ENCODE results near the gene RELB. TPM values are rescaled to one million over a fixed set of nuclear protein-coding genes. Genes with fewer than 3 reads are reported as not detected.
A peak's percentile ranks its signal among the peaks of the same experiment; 100 is the strongest.

The RELB gene
- total RNA-seq, 1 experiment from 2014 or later: 11.9 TPM

GRCh38 chr19:45021971-45022370 is 20.7 kb downstream of the RELB start:
- Histone ChIP-seq H3K36me3 (ENCODE audit: insufficient read depth, low read length, poor library complexity, severe bottlenecking) (no peaks in the 10 kb centered on the region), H3K9me3 (ENCODE audit: low read depth, low read length, poor library complexity, severe bottlenecking) (no peaks in the 10 kb centered on the region), H3K27ac (ENCODE audit: low read depth, low read length, poor library complexity, severe bottlenecking) (no peak overlapping the region), H3K27me3 (replicated peaks; ENCODE audit: insufficient read depth, low read depth, low read length, poor library complexity) (no peaks in the 10 kb centered on the region), H3K4me1 (ENCODE audit: insufficient read depth, low read length, poor library complexity, severe bottlenecking) (no peaks in the 10 kb centered on the region), H3K4me3 (ENCODE audit: low read depth, low read length, poor library complexity, severe bottlenecking) (no peak overlapping the region)
- no peak for DNase-seq (ENCODE audit: low spot score)
- intact Hi-C loops (cut with micrococcal nuclease; ENCODE audit: unreplicated experiment): no loop called here
- ChIA-PET POLR2A (ENCODE audit: low non-redundant PET) (interaction anchor here (0.8 kb wide), 1 partner anchor 43 kb away, joined by 5 read pairs; no protein-coding TSS in a partner anchor), CTCF (no interaction called here)
- no TSS peak for BruUV-seq (replicated peaks)
- TF ChIP-seq CTCF (conservative IDR thresholded peaks at IDR 0.05; ENCODE audit: low read depth, low read length) (no peak), EZH2 (IDR thresholded peaks at IDR 0.05; ENCODE audit: borderline replicate concordance, low read depth, low read length, poor library complexity, severe bottlenecking) (no peak)

DNA sequence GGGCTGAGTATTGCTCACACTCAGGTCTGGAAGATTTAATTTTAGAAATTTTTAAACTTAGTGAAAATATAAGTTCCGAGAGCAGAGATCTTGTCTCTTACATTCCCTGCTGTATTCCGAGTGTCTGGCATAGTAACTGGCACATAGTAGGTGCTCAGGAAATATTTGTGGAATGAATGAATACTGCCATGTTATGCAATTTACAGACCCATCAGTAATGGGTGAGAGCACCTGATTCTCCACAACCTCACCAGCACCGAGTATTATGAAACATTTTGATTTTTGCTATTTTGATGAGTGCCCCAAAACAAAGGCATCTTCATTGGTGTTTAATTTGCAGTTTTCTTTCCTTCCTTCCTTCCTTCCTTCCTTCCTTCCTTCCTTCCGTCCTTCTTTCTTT is 21.8 kb downstream of the RELB start:
- POLR2A ChIA-PET (ENCODE audit: low non-redundant PET): no interaction called here
- peak; percentile 48 for DNase-seq (ENCODE audit: low spot score)
- H3K4me3 ChIP-seq (ENCODE audit: low read depth, low read length, poor library complexity, severe bottlenecking): no peak overlapping the region
- no peaks in the 10 kb centered on the region for H3K9me3 ChIP-seq (ENCODE audit: low read depth, low read length, poor library complexity, severe bottlenecking)
- intact Hi-C loops (cut with micrococcal nuclease; ENCODE audit: unreplicated experiment): no loop called here
- no peak overlapping the region for H3K27ac ChIP-seq (ENCODE audit: low read depth, low read length, poor library complexity, severe bottlenecking)
- BruUV-seq (replicated peaks): no TSS peak
- TF ChIP-seq CTCF (conservative IDR thresholded peaks at IDR 0.05; ENCODE audit: low read depth, low read length) (no peak), EZH2 (IDR thresholded peaks at IDR 0.05; ENCODE audit: borderline replicate concordance, low read depth, low read length, poor library complexity, severe bottlenecking) (no peak)
- H3K36me3 ChIP-seq (ENCODE audit: insufficient read depth, low read length, poor library complexity, severe bottlenecking): no peaks in the 10 kb centered on the region
- H3K27me3 ChIP-seq (replicated peaks; ENCODE audit: insufficient read depth, low read depth, low read length, poor library complexity): no peaks in the 10 kb centered on the region
- no peaks in the 10 kb centered on the region for H3K4me1 ChIP-seq (ENCODE audit: insufficient read depth, low read length, poor library complexity, severe bottlenecking)
- CTCF ChIA-PET: interaction anchor here (0.7 kb wide), 1 partner anchor 444 kb away, joined by 4 read pairs; no protein-coding TSS in a partner anchor

- POLR2A ChIA-PET (ENCODE audit: low non-redundant PET): no interaction called here
- H3K4me1 ChIP-seq (ENCODE audit: insufficient read depth, low read length, poor library complexity, severe bottlenecking): no peaks in the 10 kb centered on the region
- no peaks in the 10 kb centered on the region for H3K9me3 ChIP-seq (ENCODE audit: low read depth, low read length, poor library complexity, severe bottlenecking)
- H3K36me3 ChIP-seq (ENCODE audit: insufficient read depth, low read length, poor library complexity, severe bottlenecking): no peaks in the 10 kb centered on the region
- BruUV-seq (replicated peaks): no TSS peak
- no peaks in the 10 kb centered on the region for H3K27me3 ChIP-seq (replicated peaks; ENCODE audit: insufficient read depth, low read depth, low read length, poor library complexity)
- DNase-seq (ENCODE audit: low spot score): no peak
- no peak overlapping the region for H3K27ac ChIP-seq (ENCODE audit: low read depth, low read length, poor library complexity, severe bottlenecking)
- intact Hi-C loops (cut with micrococcal nuclease; ENCODE audit: unreplicated experiment): no loop called here
- TF ChIP-seq CTCF (conservative IDR thresholded peaks at IDR 0.05; ENCODE audit: low read depth, low read length) (no peak), EZH2 (IDR thresholded peaks at IDR 0.05; ENCODE audit: borderline replicate concordance, low read depth, low read length, poor library complexity, severe bottlenecking) (no peak)
- H3K4me3 ChIP-seq (ENCODE audit: low read depth, low read length, poor library complexity, severe bottlenecking): no peak overlapping the region
- CTCF ChIA-PET: no interaction called here
Observed at GRCh38 chr19:45025264-45025663, 24.0 kb downstream of the RELB start.

All from A673 (cell line).